Thoracic aorta (tissue), 2 donors: ENCODE results near the gene CD300A. TPM values are rescaled to one million over a fixed set of nuclear protein-coding genes. Genes with fewer than 3 reads are reported as not detected.

ENCODE experiments used
- ATAC-seq: fragments of 150-250 bp; one replicate; pipeline ENCODE4 v1.8.0; 2017; ENCODE audit warnings: low read depth; ENCODE audit not compliant: insufficient number of reproducible peaks, low FRiP score
- DNase-seq: peaks from one replicate; pipeline ENCODE4 v3.0.0-alpha.2; 2020; ENCODE audit warnings: low spot score
- H3K27ac ChIP-seq, 2 donors: fragments of 200-600 bp; sonication (generic); 1 replicate in 1 of 2; 2 replicates in 1 of 2; pipeline ENCODE4 v1.5.1; 2016; ENCODE audit warnings: mild to moderate bottlenecking in 2 of 2, moderate library complexity in 2 of 2
- H3K27me3 ChIP-seq: fragments of 200-600 bp; sonication (generic); replicated peaks from 2 replicates; pipeline ENCODE4 v1.6.0; 2016; ENCODE audit warnings: mild to moderate bottlenecking; ENCODE audit not compliant: insufficient read depth
- H3K36me3 ChIP-seq: fragments of 200-600 bp; sonication (generic); one replicate; pipeline ENCODE4 v1.5.1; 2016
- H3K4me1 ChIP-seq, 2 donors: fragments of 200-600 bp; sonication (generic); 1 replicate in 1 of 2; 2 replicates in 1 of 2; pipeline versions ENCODE4 v1.5.1 to v1.6.0; 2016; ENCODE audit warnings: low read depth in 2 of 2, mild to moderate bottlenecking in 1 of 2; ENCODE audit not compliant: control insufficient read depth in 1 of 2
- H3K4me3 ChIP-seq: fragments of 200-600 bp; sonication (generic); 2 replicates; pipeline ENCODE4 v1.5.1; 2016; ENCODE audit warnings: mild to moderate bottlenecking
- H3K9me3 ChIP-seq: fragments of 200-600 bp; sonication (generic); 2 replicates; pipeline ENCODE4 v1.5.1; 2016
- CTCF ChIP-seq: fragments of 200-600 bp; sonication (generic); IDR thresholded peaks from one replicate; pipeline ENCODE4 v1.5.1; 2019; ENCODE audit warnings: antibody characterized with exemption
- total RNA-seq, 2 donors: library from RNA; depleted of rRNA; stranded (reverse); fragments of >200 nt; gene quantifications; one replicate each; pipeline versions ENCODE4 v1.1.0 to v1.2.3, GENCODE V29; 2016

Gene CD300A
- total RNA-seq, 2 donors from 2014 or later = 7.7 to 8.0 TPM

GRCh38 chr17:74522381-74523105, 56.1 kb downstream of the CD300A start:
- no peaks in the 10 kb centered on the region for H3K36me3 ChIP-seq
- no peak for ATAC-seq
- no peaks in the 10 kb centered on the region for H3K4me1 ChIP-seq
- H3K27ac ChIP-seq = no peak overlapping the region
- no peak for DNase-seq
- no peak for TF ChIP-seq CTCF
- H3K9me3 ChIP-seq = no peaks in the 10 kb centered on the region
- H3K4me3 ChIP-seq = no peak overlapping the region
- no peaks in the 10 kb centered on the region for H3K27me3 ChIP-seq

- H3K36me3 ChIP-seq = no peaks in the 10 kb centered on the region
- no peaks in the 10 kb centered on the region for H3K4me1 ChIP-seq
- H3K4me3 ChIP-seq = no peak overlapping the region
- no peak for TF ChIP-seq CTCF
- ATAC-seq (no peak), DNase-seq (no peak)
- no peak overlapping the region for H3K27ac ChIP-seq
- H3K9me3 ChIP-seq = no peaks in the 10 kb centered on the region
- H3K27me3 ChIP-seq = no peaks in the 10 kb centered on the region
Measured at GRCh38 chr17:74523308-74523707, 56.9 kb downstream of the CD300A start.

GRCh38 chr17:74524653-74525464, 58.4 kb downstream of the CD300A start:
- Histone ChIP-seq H3K36me3 (no peaks in the 10 kb centered on the region), H3K4me1 (no peaks in the 10 kb centered on the region), H3K9me3 (no peaks in the 10 kb centered on the region), H3K4me3 (no peak overlapping the region), H3K27ac (no peak overlapping the region), H3K27me3 (no peaks in the 10 kb centered on the region)
- ATAC-seq (no peak), DNase-seq (no peak)
- TF ChIP-seq CTCF = no peak

GRCh38 chr17:74525465-74525725, 59.0 kb downstream of the CD300A start:
- H3K4me3 ChIP-seq = no peak overlapping the region
- TF ChIP-seq CTCF = no peak
- H3K4me1 ChIP-seq = no peaks in the 10 kb centered on the region
- DNase-seq (no peak), ATAC-seq (no peak)
- H3K9me3 ChIP-seq = no peaks in the 10 kb centered on the region
- H3K27me3 ChIP-seq = no peaks in the 10 kb centered on the region
- no peaks in the 10 kb centered on the region for H3K36me3 ChIP-seq
- H3K27ac ChIP-seq = no peak overlapping the region

- Histone ChIP-seq H3K27ac (no peak overlapping the region), H3K9me3 (no peaks in the 10 kb centered on the region), H3K36me3 (no peaks in the 10 kb centered on the region), H3K27me3 (no peaks in the 10 kb centered on the region), H3K4me3 (no peak overlapping the region), H3K4me1 (no peaks in the 10 kb centered on the region)
- DNase-seq = no peak
- TF ChIP-seq CTCF = no peak
- no peak for ATAC-seq
Measured at GRCh38 chr17:74525781-74526288, 59.4 kb downstream of the CD300A start.
